ENCODE results near the gene PLA2G15.

DNA sequence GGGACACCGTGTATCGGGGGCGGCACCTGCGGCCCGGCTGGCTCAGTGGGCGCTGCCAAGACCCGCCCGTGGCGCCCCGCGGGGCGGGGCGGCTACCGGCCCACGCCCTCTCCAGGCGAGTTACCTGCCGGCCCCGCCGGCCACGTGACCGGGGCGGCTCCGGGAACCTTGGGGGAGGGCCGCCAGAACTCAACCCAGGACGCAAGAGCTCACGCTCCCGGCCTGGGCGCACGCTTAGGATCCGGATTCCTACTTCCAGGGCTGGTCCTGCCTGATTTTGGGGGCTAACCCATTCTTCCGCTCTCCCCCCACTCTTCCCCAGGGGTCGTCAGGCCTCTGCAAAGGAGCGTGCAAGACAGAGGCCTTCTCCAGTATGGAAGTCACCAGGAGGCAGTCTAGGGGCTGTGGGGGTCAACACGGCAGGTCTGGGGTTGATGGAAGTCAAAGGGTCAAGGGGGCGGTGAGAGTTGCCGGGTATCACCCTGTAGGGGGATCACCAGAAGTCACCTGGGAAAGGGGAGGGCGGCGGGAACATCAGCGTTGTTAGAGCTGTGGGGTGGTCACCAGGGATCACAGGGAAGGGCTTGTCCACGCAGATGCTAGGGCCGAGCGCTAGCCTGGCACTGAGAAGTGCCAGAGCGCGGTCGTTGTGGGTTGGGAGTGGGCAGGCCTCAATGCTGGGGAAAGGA lies 8.9 kb upstream of the PLA2G15 start:
- TF ChIP-seq CTCF (conservative IDR thresholded peaks at IDR 0.05 in 1 of 2, IDR thresholded peaks at IDR 0.05 in 1 of 2; ENCODE audit: extremely low read depth in 1 of 2, insufficient read depth in 1 of 2, low read depth in 1 of 2, low read length in 2 of 2) (no peak), EZH2 (IDR thresholded peaks at IDR 0.05; ENCODE audit: borderline replicate concordance, low read length) (no peak)

All from mammary epithelial cell (primary cell).